Peyer's patch (tissue), 4 donors: Measurements from ENCODE around the gene KIF26B. TPM values are rescaled to one million over a fixed set of nuclear protein-coding genes. Genes with fewer than 3 reads are reported as not detected.

Experiments
- DNase-seq, 3 donors: peaks; one replicate each; pipeline ENCODE4 v3.0.0-alpha.2; 2017 to 2019
- H3K27ac ChIP-seq, 4 donors: fragments of 200-600 bp; sonication (generic); one replicate each; pipeline ENCODE4 v1.5.1; 2016 to 2019
- H3K27me3 ChIP-seq, 2 donors: fragments of 200-600 bp; sonication (generic); one replicate each; pipeline ENCODE4 v1.5.1; 2019
- H3K36me3 ChIP-seq, 3 donors: fragments of 200-600 bp; sonication (generic); one replicate each; pipeline ENCODE4 v1.5.1; 2016 to 2019
- H3K4me1 ChIP-seq, 4 donors: fragments of 200-600 bp; sonication (generic); one replicate each; pipeline ENCODE4 v1.5.1; 2016 to 2019
- H3K4me3 ChIP-seq, 4 donors: fragments of 200-600 bp; sonication (generic); 1 replicate in 3 of 4; 2 replicates in 1 of 4; pipeline ENCODE4 v1.5.1; 2016 to 2019; ENCODE audit warnings: mild to moderate bottlenecking in 1 of 4
- H3K9me3 ChIP-seq, 4 donors: fragments of 200-600 bp; sonication (generic); one replicate each; pipeline ENCODE4 v1.5.1; 2016 to 2019; ENCODE audit warnings: mild to moderate bottlenecking in 1 of 4
- POLR2A ChIP-seq, 2 donors: fragments of 450-650 bp; IDR thresholded peaks; one replicate each; pipeline ENCODE4 v1.5.1; 2017; ENCODE audit warnings: antibody characterized with exemption in 2 of 2, mild to moderate bottlenecking in 2 of 2, moderate library complexity in 2 of 2
- total RNA-seq, 4 donors: library from RNA; depleted of rRNA; stranded (reverse); fragments of >200 nt; gene quantifications; one replicate each; pipeline ENCODE4 v1.1.0, GENCODE V29; 2016
- TF ChIP-seq, protein P1 (sequence below), 6 experiments: fragments of 450-650 bp in 4 of 6; fragments of 200-600 bp in 2 of 6; sonication (generic) in 1 of 6; IDR thresholded peaks; one replicate each; pipeline ENCODE4 v1.5.1; 2017 to 2019; ENCODE audit warnings: antibody characterized with exemption in 6 of 6, mild to moderate bottlenecking in 3 of 6, moderate library complexity in 1 of 6

Gene KIF26B
- total RNA-seq, 4 donors from 2014 or later = 0.70 to 1.6 (median 1.1) TPM

DNA sequence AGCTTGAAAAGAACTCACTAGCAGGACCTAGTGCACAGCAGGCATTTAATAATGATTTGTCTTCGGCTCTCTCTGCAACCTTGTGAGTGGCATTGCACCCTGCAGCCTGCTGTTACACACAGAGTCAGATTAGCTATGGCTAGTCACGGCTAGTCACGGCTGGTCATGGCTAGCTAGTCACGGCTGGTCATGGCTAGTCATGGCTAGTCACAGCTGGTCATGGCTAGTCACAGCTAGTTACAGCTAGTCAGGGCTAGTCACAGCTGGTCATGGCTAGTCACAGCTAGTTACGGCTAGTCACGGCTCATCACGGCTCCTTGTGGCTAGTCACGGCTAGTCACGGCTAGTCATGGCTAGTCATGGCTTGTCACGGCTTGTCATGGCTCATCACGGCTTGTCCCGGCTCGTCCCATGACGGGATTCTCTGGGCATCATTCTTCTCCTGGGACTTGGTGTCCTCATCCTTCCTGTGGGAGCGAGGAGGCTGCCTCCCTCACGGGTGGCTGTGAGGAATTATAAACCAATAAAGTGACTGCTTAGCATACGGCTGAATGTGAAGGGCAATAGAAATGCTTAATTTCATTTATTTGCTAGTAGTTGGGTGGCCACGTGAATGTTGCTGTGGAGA, 12.5 kb upstream of the KIF26B start:
- DNase-seq = peak in 1 of 3 donors; percentile 26
- Histone ChIP-seq H3K9me3 (no peaks in the 10 kb centered on the region), H3K4me3 (no peak overlapping the region), H3K27me3 (no peaks in the 10 kb centered on the region), H3K36me3 (no peaks in the 10 kb centered on the region), H3K27ac (no peak overlapping the region), H3K4me1 (no peaks in the 10 kb centered on the region)
- TF ChIP-seq POLR2A (IDR thresholded peaks at IDR 0.05) = no peak
- TF ChIP-seq, protein P1, sequence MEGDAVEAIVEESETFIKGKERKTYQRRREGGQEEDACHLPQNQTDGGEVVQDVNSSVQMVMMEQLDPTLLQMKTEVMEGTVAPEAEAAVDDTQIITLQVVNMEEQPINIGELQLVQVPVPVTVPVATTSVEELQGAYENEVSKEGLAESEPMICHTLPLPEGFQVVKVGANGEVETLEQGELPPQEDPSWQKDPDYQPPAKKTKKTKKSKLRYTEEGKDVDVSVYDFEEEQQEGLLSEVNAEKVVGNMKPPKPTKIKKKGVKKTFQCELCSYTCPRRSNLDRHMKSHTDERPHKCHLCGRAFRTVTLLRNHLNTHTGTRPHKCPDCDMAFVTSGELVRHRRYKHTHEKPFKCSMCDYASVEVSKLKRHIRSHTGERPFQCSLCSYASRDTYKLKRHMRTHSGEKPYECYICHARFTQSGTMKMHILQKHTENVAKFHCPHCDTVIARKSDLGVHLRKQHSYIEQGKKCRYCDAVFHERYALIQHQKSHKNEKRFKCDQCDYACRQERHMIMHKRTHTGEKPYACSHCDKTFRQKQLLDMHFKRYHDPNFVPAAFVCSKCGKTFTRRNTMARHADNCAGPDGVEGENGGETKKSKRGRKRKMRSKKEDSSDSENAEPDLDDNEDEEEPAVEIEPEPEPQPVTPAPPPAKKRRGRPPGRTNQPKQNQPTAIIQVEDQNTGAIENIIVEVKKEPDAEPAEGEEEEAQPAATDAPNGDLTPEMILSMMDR (IDR thresholded peaks at IDR 0.05) = no peak

DNA sequence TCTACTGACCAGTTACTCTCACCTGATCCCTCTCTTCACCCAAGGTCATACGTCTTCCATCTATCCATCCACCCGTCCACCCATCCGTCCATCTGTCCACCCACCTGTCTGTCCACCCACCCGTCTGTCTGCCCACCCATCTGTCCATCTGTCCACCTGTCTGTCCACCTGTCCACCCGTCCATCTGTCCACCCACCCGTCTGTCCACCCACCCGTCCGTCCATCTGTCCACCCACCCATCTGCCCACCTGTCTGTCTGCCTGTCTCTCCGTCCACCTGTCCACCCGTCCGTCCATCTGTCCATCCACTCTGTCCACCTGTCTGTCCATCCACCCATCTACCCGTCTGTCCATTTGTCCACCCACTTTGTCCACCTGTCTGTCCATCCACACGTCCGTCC, 11.8 kb upstream of the KIF26B start:
- Histone ChIP-seq H3K4me1 (no peaks in the 10 kb centered on the region), H3K9me3 (no peaks in the 10 kb centered on the region), H3K27ac (no peak overlapping the region), H3K4me3 (no peak overlapping the region), H3K27me3 (no peaks in the 10 kb centered on the region), H3K36me3 (no peaks in the 10 kb centered on the region)
- TF ChIP-seq POLR2A (IDR thresholded peaks at IDR 0.05) = no peak
- TF ChIP-seq, protein P1 (IDR thresholded peaks at IDR 0.05) = no peak
- DNase-seq = no peak

DNA sequence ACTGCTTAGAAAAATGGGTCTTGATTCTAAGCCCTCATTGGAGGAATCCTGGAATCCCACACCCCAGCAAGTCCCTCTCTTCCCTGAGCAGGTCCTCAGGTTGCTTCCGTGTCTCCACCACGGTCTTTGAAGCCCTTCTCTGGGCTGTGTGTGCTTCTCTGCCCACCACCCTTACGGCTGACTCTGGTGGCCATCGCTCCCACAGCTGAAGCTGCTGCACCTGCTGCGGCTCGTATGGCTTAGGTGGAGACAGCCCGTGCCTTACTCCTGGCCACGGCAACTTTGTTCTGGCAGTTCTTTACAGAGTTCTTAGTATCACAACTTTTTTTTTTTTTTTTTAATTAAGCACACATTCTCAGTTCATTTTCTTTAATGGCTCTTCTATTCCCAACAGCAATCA, 10.9 kb upstream of the KIF26B start:
- Histone ChIP-seq H3K27ac (no peak overlapping the region), H3K36me3 (no peaks in the 10 kb centered on the region), H3K9me3 (no peaks in the 10 kb centered on the region), H3K27me3 (no peaks in the 10 kb centered on the region), H3K4me1 (no peaks in the 10 kb centered on the region), H3K4me3 (no peak overlapping the region)
- TF ChIP-seq, protein P1 (IDR thresholded peaks at IDR 0.05) = no peak
- TF ChIP-seq POLR2A (IDR thresholded peaks at IDR 0.05) = no peak
- DNase-seq = no peak

DNA sequence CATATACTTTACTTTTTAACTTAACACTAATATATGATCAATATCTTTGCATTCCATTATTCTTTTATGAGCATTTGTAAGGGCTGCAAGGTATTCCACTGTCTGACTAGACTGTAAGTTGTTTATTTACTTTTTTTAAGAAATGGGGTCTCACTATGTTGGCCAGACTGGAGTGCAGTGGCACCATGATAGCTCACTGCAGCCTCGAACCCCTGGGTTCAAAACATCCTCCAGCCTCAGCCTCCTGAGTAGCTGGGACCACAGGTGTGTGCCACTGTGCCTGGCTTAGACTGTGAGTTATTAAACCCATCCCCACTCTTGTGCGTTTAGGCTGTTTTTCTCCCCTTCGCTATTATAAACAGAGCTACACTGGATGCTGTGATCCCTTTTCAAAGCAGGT, 6.7 kb upstream of the KIF26B start:
- TF ChIP-seq, protein P1 (IDR thresholded peaks at IDR 0.05) = no peak
- TF ChIP-seq POLR2A (IDR thresholded peaks at IDR 0.05) = no peak
- H3K4me1 ChIP-seq = peaks cover 0 to under 1% (median 0%) of the 10 kb centered on the region in 4 donors
- no peak overlapping the region for H3K27ac ChIP-seq
- peak in 1 of 3 donors; percentile 5 for DNase-seq
- no peak overlapping the region for H3K4me3 ChIP-seq
- no peaks in the 10 kb centered on the region for H3K27me3 ChIP-seq
- H3K36me3 ChIP-seq = no peaks in the 10 kb centered on the region
- H3K9me3 ChIP-seq = no peaks in the 10 kb centered on the region

DNA sequence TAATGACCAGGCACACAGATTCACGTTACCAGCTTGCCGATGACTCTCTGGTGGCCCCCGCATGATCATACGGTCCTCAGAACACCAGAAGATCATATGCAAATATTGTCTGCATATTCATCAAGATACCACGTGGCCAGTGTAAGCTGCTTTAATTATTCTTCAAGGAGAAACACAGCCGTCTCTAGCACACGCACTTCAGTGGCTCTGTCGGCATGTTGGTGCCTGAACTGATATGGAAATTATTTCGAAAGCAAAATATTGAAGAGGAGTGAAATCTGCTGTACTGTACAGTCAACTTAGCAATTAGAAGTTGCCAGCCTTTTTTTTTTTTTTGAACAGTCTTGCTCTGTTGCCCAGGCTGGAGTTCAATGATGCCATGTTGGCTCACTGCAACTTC, 5.9 kb upstream of the KIF26B start:
- H3K27me3 ChIP-seq = no peaks in the 10 kb centered on the region

More for the DNA sequence above, 5.9 kb upstream of the KIF26B start:
- no peak for TF ChIP-seq POLR2A (IDR thresholded peaks at IDR 0.05)
- TF ChIP-seq, protein P1 (IDR thresholded peaks at IDR 0.05) = no peak
- Histone ChIP-seq H3K9me3 (no peaks in the 10 kb centered on the region), H3K4me3 (no peak overlapping the region), H3K27ac (no peak overlapping the region), H3K4me1 (peaks cover 0 to 8% (median 3%) of the 10 kb centered on the region in 4 donors), H3K36me3 (no peaks in the 10 kb centered on the region)
- DNase-seq = peak in 1 of 3 donors; percentile 10
